Measurements from ENCODE around the gene ATP13A3. TPM values are rescaled to one million over a fixed set of nuclear protein-coding genes. Genes with fewer than 3 reads are reported as not detected.

The ATP13A3 gene
- total RNA-seq, 1 donor, result 228 TPM

DNA sequence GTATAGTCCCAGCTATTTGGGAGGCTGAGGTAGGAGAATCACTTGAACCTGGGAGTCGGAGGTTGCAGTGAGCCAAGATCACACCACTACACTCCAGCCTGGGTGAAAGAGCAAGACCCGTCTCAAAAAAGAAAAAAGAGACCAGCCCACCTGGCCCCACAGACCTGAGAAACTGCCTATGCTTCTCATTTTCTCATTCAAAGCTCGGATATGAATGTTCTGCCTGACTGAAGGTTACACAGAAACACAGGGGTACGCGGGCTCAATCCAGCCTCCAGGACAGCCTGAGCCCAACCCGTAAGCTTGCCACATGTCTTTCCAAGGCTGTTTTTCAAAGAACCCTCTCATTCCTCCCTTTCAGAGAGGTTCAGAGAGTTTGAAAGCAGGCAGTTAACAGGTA is 107.6 kb downstream of the ATP13A3 start:
- DNase-seq (ENCODE audit: low read depth), result no peak

DNA sequence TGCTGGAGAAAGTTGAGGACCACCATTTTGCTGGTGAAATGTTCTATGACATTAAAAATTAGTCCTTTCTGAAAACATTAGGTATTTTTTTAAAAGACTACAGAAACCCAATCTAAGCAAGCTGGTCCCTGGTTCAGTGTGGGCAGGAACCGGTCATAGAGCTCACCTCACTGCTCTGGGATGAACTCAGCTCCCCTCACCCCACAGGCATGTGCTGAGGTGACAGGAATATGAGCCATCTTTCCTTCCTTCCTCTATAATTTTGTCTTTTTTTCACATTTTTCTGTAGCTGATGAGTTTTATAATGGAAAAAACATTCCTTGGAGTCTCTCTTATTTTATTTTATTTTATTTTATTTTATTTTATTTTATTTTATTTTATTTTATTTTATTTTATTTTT is 109.1 kb downstream of the ATP13A3 start:
- no peak overlapping the region for H3K4me3 ChIP-seq (ENCODE audit: low read depth, low read length)
- TF ChIP-seq, protein P1, sequence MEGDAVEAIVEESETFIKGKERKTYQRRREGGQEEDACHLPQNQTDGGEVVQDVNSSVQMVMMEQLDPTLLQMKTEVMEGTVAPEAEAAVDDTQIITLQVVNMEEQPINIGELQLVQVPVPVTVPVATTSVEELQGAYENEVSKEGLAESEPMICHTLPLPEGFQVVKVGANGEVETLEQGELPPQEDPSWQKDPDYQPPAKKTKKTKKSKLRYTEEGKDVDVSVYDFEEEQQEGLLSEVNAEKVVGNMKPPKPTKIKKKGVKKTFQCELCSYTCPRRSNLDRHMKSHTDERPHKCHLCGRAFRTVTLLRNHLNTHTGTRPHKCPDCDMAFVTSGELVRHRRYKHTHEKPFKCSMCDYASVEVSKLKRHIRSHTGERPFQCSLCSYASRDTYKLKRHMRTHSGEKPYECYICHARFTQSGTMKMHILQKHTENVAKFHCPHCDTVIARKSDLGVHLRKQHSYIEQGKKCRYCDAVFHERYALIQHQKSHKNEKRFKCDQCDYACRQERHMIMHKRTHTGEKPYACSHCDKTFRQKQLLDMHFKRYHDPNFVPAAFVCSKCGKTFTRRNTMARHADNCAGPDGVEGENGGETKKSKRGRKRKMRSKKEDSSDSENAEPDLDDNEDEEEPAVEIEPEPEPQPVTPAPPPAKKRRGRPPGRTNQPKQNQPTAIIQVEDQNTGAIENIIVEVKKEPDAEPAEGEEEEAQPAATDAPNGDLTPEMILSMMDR (IDR thresholded peaks at IDR 0.05; ENCODE audit: insufficient read depth, low read depth, low read length), result no peak
- no peak for DNase-seq (ENCODE audit: low read depth)

More for the DNA sequence above, 107.6 kb downstream of the ATP13A3 start:
- TF ChIP-seq, protein P1 (IDR thresholded peaks at IDR 0.05; ENCODE audit: insufficient read depth, low read depth, low read length), result no peak
- no peak overlapping the region for H3K4me3 ChIP-seq (ENCODE audit: low read depth, low read length)

DNA sequence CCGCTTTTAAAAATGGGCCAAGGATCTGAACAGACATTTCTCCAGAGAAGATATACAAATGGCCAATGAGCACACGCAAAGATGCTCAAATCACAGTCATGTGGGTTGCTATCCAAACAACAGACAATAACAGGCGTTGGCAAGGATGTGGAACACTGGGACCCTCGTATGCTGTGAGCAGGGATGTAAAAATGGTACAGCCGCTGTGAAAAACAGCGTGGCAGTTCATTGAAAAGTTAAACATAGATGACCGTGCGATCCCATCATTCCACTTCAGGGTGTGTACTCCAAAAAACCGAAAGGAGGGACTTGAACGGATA is 110.6 kb downstream of the ATP13A3 start:
- no peak overlapping the region for H3K4me3 ChIP-seq (ENCODE audit: low read depth, low read length)
- TF ChIP-seq, protein P1 (IDR thresholded peaks at IDR 0.05; ENCODE audit: insufficient read depth, low read depth, low read length), result no peak
- DNase-seq (ENCODE audit: low read depth), result no peak

DNA sequence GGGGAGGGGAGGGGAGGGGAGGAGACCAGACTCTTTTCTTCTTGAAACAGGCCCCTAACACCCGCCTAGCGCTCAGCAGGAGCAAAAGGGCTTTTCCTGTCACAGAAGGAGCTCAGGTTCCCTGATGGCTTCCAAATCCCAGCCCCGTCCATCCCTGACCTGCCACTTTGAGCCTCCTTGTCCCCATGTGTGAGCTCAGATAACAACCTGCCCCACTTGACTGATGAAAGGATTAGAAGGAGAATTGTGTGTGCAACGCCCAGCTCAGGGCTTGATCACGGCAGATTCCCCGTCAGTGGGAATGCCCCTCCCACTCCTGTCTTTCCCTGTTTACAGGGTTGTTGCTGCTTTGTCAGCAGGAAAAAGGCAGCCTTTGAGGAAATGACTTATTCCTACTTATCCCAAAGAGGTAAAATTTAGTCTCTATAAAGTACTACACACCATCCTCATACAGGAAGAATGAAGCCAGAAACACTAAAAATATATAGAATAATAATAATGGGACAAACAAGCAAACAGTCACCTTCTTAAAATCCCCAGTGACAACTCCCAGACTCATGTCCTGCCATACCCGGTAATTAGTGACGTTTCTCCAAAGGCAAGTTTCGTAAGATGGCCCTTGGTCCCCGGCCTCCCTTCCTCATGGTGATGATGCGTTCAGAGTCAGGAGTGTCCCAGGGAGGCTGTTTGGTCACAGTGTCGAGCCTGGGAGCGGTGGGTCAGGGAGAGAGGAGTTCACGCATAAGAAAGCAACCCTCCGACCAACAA is 111.1 kb downstream of the ATP13A3 start:
- peak overlapping the region; percentile 5 for H3K4me3 ChIP-seq (ENCODE audit: low read depth, low read length)
- TF ChIP-seq, protein P1 (IDR thresholded peaks at IDR 0.05; ENCODE audit: insufficient read depth, low read depth, low read length), result no peak
- peak; percentile 27 for DNase-seq (ENCODE audit: low read depth)

DNA sequence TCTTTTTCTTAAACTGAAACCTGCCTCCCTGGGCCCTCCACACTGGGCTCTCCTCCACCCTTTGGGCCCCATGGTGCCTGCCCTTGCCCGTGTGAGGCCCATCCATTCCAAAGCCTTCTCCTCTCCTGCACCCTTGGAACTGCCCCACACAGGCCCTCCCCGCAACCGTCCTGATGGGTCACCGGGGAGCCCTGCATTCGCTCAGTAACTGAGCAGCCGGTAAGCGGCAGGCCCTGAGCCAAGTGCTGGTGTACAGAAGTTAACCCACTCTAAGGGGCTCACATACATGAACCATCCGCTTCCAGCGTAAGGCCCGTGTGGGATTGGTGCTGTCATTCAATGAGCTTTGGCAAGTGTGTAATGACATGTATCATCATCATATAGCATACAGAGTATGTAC is 111.9 kb downstream of the ATP13A3 start:
- TF ChIP-seq, protein P1 (IDR thresholded peaks at IDR 0.05; ENCODE audit: insufficient read depth, low read depth, low read length), result no peak
- no peak overlapping the region for H3K4me3 ChIP-seq (ENCODE audit: low read depth, low read length)
- no peak for DNase-seq (ENCODE audit: low read depth)

DNA sequence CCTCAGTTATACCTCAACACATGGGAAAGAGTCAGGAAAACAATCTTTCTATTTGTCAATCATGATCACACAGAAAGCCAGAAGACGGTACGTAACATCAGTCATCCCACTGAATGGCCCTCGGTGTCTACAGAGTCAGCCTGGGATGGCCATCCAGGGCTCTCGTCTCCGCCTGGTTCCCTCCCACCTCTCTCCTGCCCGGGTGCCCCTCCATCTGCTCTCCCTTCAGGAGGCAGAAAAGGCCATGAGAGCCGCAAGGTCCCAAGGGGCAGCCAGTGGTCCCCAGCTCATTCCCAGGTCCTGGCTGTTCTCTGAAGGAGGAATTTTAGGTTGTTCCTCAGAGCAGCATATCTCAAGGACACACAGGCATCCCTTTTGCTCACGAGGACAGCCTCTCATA is 112.9 kb downstream of the ATP13A3 start:
- no peak overlapping the region for H3K4me3 ChIP-seq (ENCODE audit: low read depth, low read length)

More for the DNA sequence above, 112.9 kb downstream of the ATP13A3 start:
- TF ChIP-seq, protein P1 (IDR thresholded peaks at IDR 0.05; ENCODE audit: insufficient read depth, low read depth, low read length), result no peak
- no peak for DNase-seq (ENCODE audit: low read depth)
